ENCODE measurements around the gene YPEL3. TPM values are rescaled to one million over a fixed set of nuclear protein-coding genes. Genes with fewer than 3 reads are reported as not detected.
"Not testable (repeated sequence)": the region's sequence is repeated elsewhere in the genome, so short reads cannot be mapped to it uniquely, and the experiment has no call there.

The YPEL3 gene
- total RNA-seq, 2 experiments from 2014 or later, result 154 to 166 TPM

- H3K27ac Mint-ChIP-seq, result no peak overlapping the region
- no peaks in the 10 kb centered on the region for H3K9me3 Mint-ChIP-seq
- H3K4me3 Mint-ChIP-seq, result no peak overlapping the region
- no peak overlapping the region for H3K27ac ChIP-seq (ENCODE audit: low read depth in 1 of 2, low read length in 2 of 2)
- no peaks in the 10 kb centered on the region for H3K36me3 ChIP-seq (ENCODE audit: insufficient read depth, low read length)
- TF ChIP-seq, protein P1, sequence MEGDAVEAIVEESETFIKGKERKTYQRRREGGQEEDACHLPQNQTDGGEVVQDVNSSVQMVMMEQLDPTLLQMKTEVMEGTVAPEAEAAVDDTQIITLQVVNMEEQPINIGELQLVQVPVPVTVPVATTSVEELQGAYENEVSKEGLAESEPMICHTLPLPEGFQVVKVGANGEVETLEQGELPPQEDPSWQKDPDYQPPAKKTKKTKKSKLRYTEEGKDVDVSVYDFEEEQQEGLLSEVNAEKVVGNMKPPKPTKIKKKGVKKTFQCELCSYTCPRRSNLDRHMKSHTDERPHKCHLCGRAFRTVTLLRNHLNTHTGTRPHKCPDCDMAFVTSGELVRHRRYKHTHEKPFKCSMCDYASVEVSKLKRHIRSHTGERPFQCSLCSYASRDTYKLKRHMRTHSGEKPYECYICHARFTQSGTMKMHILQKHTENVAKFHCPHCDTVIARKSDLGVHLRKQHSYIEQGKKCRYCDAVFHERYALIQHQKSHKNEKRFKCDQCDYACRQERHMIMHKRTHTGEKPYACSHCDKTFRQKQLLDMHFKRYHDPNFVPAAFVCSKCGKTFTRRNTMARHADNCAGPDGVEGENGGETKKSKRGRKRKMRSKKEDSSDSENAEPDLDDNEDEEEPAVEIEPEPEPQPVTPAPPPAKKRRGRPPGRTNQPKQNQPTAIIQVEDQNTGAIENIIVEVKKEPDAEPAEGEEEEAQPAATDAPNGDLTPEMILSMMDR (IDR thresholded peaks at IDR 0.05), result no peak
- ATAC-seq (ENCODE audit: poor library complexity), result no peak
- no peaks in the 10 kb centered on the region for H3K27me3 ChIP-seq (ENCODE audit: control insufficient read depth in 1 of 2, insufficient read depth in 2 of 2, low read length in 2 of 2)
- intact Hi-C loops (cut with DNase I, micrococcal nuclease), result no loop called here
- peaks cover 0 to 18% of the 10 kb centered on the region in 2 experiments for H3K9me3 ChIP-seq (ENCODE audit: control insufficient read depth in 1 of 2, insufficient read depth in 1 of 2, low read length in 2 of 2)
- CTCF ChIA-PET, result no interaction called here
- no peaks in the 10 kb centered on the region for H3K4me1 Mint-ChIP-seq (ENCODE audit: low read depth)
- H3K4me1 ChIP-seq (ENCODE audit: insufficient read depth, low read length), result peaks cover 16% of the 10 kb centered on the region
- H3K36me3 Mint-ChIP-seq (ENCODE audit: low read depth), result peaks cover 3% of the 10 kb centered on the region
- H3K27me3 Mint-ChIP-seq, result no peaks in the 10 kb centered on the region
- POLR2A ChIA-PET, result interaction anchor here (0.6 kb wide), 1 partner anchor 10 kb away, joined by 4 read pairs; no protein-coding TSS in a partner anchor
- no peak overlapping the region for H3K4me3 ChIP-seq (ENCODE audit: low read length)
- DNase-seq, result no peak
Observed at GRCh38 chr16:30127993-30128392, 32.0 kb upstream of the YPEL3 start.

DNA sequence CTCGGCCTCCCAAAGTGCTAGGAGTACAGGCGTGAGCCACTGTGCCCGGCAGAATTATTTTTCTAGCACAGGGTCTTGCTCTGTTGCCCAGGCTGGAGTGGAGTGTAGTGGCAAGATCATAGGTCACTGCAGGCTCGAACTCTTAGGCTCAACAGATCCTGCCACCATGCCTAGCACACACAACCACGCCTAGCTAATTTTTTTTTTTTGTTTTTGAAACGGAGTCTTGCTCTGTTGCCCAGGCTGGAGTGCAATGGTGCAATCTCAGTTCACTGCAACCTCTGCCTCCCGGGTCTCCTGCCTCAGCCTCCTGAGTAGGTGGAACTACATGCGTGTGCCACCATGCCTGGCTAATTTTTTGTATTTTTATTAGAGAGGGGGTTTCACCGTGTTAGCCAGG lies 29.7 kb upstream of the YPEL3 start:
- H3K27me3 Mint-ChIP-seq; H3K4me3 ChIP-seq (ENCODE audit: low read length); H3K27me3 ChIP-seq (ENCODE audit: control insufficient read depth in 1 of 2, insufficient read depth in 2 of 2, low read length in 2 of 2); H3K9me3 Mint-ChIP-seq; H3K36me3 ChIP-seq (ENCODE audit: insufficient read depth, low read length); intact Hi-C loops (cut with DNase I, micrococcal nuclease); H3K27ac ChIP-seq (ENCODE audit: low read depth in 1 of 2, low read length in 2 of 2); DNase-seq; H3K4me3 Mint-ChIP-seq; POLR2A ChIA-PET; H3K27ac Mint-ChIP-seq; H3K9me3 ChIP-seq (ENCODE audit: control insufficient read depth in 1 of 2, insufficient read depth in 1 of 2, low read length in 2 of 2); ATAC-seq (ENCODE audit: poor library complexity): not testable (repeated sequence)
- Mint-ChIP-seq H3K4me1 (ENCODE audit: low read depth) (peaks cover 12% of the 10 kb centered on the region), H3K36me3 (ENCODE audit: low read depth) (peaks cover 12% of the 10 kb centered on the region)
- peaks cover 29% of the 10 kb centered on the region for H3K4me1 ChIP-seq (ENCODE audit: insufficient read depth, low read length)
- CTCF ChIA-PET, result interaction anchor here (1.7 kb wide), 1 partner anchor 70 kb away, joined by 3 read pairs; no protein-coding TSS in a partner anchor

DNA sequence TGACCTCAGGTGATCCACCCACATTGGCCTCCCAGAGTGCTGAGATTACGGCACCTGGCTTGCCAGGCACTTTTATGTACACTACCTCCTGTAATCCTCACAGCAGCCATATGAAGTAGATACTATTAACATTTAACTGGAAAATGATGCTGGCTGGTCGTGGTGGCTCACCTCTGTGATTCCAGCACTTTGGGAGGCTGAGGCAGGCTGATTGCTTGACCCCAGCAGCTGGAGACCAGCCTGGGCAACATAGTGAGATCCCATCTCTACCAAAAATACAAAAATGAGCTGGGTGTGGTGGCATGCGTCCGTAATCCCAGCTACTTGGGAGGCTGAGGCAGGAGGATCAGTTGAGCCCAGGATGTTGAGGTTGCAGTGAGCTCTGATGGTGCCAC lies 29.0 kb upstream of the YPEL3 start:
- H3K27me3 Mint-ChIP-seq, result no peaks in the 10 kb centered on the region
- no peak overlapping the region for H3K27ac Mint-ChIP-seq
- TF ChIP-seq, protein P1 (IDR thresholded peaks at IDR 0.05), result no peak
- H3K4me3 Mint-ChIP-seq, result no peak overlapping the region
- intact Hi-C loops (cut with DNase I, micrococcal nuclease), result no loop called here
- POLR2A ChIA-PET, result no interaction called here
- H3K4me1 ChIP-seq (ENCODE audit: insufficient read depth, low read length), result peaks cover 30% of the 10 kb centered on the region
- H3K9me3 Mint-ChIP-seq, result no peaks in the 10 kb centered on the region
- peaks cover 18% of the 10 kb centered on the region for H3K36me3 Mint-ChIP-seq (ENCODE audit: low read depth)
- peaks cover 3% of the 10 kb centered on the region for H3K36me3 ChIP-seq (ENCODE audit: insufficient read depth, low read length)
- CTCF ChIA-PET, result interaction anchor here (0.6 to 1.7 kb wide), 2 partner anchors 70 to 276 kb away, joined by 3 read pairs; no protein-coding TSS in a partner anchor
- DNase-seq, result no peak
- peaks cover 19% of the 10 kb centered on the region for H3K4me1 Mint-ChIP-seq (ENCODE audit: low read depth)
- no peak for ATAC-seq (ENCODE audit: poor library complexity)
- no peak overlapping the region for H3K4me3 ChIP-seq (ENCODE audit: low read length)
- peaks cover 0 to 3% of the 10 kb centered on the region in 2 experiments for H3K9me3 ChIP-seq (ENCODE audit: control insufficient read depth in 1 of 2, insufficient read depth in 1 of 2, low read length in 2 of 2)
- no peaks in the 10 kb centered on the region for H3K27me3 ChIP-seq (ENCODE audit: control insufficient read depth in 1 of 2, insufficient read depth in 2 of 2, low read length in 2 of 2)
- no peak overlapping the region for H3K27ac ChIP-seq (ENCODE audit: low read depth in 1 of 2, low read length in 2 of 2)

Data from CD4-positive, alpha-beta T cell (primary cell).